Lower lobe of right lung (tissue), 2 donors: ENCODE results near the gene UBE2H. TPM values are rescaled to one million over a fixed set of nuclear protein-coding genes. Genes with fewer than 3 reads are reported as not detected.
"Not testable (repeated sequence)": the region's sequence is repeated elsewhere in the genome, so short reads cannot be mapped to it uniquely, and the experiment has no call there.

ENCODE experiments used
- ATAC-seq, 2 donors: fragments of 200-7000 bp; cut with Tn5 transposase; one replicate each; pipeline ENCODE4 v1.9.1; 2020 to 2022; ENCODE audit warnings: mild to moderate bottlenecking in 2 of 2, moderate library complexity in 2 of 2
- DNase-seq: peaks from one replicate; pipeline ENCODE4 v3.0.0-alpha.2; 2020
- H3K27ac ChIP-seq: fragments of 200-600 bp; one replicate; pipeline ENCODE4 v1.8.0; 2022
- H3K27me3 ChIP-seq: fragments of 200-600 bp; one replicate; pipeline ENCODE4 v1.8.0; 2022; ENCODE audit warnings: low read depth
- H3K36me3 ChIP-seq: fragments of 200-600 bp; one replicate; pipeline ENCODE4 v1.8.0; 2022; ENCODE audit warnings: mild to moderate bottlenecking
- H3K4me1 ChIP-seq: fragments of 200-600 bp; one replicate; pipeline ENCODE4 v1.8.0; 2022
- H3K4me3 ChIP-seq: fragments of 200-600 bp; one replicate; pipeline ENCODE4 v1.8.0; 2022; ENCODE audit warnings: mild to moderate bottlenecking
- H3K9me3 ChIP-seq: fragments of 200-600 bp; one replicate; pipeline ENCODE4 v1.8.0; 2022
- intact Hi-C: fragments of 100-400 bp; cut with DNase I; formaldehyde crosslinking; loops from one replicate; pipeline ENCODE4 v1.11.0; 2022
- total RNA-seq: library from RNA; stranded (reverse); fragmentation: NEBNext Ultra II Directional; extraction: Animal tissue kit (Norgen Biotek cat#: 25700); gene quantifications from one replicate; pipeline ENCODE4 v1.2.1, GENCODE V29; 2021
- TF ChIP-seq, protein P1 (sequence below): fragments of 200-600 bp; IDR thresholded peaks from one replicate; pipeline ENCODE4 v1.8.0; 2022; ENCODE audit warnings: antibody characterized with exemption, mild to moderate bottlenecking
- donor health status: DM: no; HTN: yes; CAD: no; lungs with severe emphysema.

UBE2H gene
- total RNA-seq, 1 donor from 2014 or later: 76.7 TPM

DNA sequence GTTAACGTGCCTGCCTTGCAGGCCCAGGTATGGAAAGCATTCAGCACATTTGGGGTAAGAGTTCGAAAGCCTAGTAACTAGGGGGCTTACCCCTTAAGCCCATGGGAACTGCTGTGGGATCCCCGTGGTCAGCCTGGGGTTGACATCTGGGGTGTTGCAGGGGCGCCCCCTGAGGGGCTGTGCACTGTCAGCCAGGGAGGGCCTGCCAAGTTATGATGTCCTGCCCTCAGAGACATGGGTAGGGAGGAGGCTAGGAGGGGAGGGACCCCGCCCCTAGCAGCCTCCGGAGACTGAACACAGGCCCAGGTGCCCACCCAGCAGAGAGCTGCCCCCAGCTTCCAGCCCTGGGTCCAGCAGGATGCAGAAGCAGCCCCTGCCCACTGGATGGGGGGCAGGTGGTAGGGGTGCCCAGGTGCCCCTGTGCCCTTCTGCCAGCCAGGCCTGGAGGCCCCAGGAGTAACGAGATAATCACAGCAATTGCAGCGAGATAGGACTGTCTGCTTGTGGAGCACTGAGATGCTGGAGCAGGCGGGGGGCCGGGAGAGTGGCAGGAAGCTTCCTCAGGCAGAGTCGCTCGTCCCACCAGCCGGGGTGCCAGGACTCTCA, 153.3 kb downstream of the UBE2H start:
- no peaks in the 10 kb centered on the region for H3K4me1 ChIP-seq
- H3K36me3 ChIP-seq: no peaks in the 10 kb centered on the region
- H3K27me3 ChIP-seq: no peaks in the 10 kb centered on the region
- H3K27ac ChIP-seq: no peak overlapping the region
- ATAC-seq (no peak), DNase-seq (no peak)
- intact Hi-C loops: no loop called here
- no peak overlapping the region for H3K4me3 ChIP-seq
- TF ChIP-seq, protein P1, sequence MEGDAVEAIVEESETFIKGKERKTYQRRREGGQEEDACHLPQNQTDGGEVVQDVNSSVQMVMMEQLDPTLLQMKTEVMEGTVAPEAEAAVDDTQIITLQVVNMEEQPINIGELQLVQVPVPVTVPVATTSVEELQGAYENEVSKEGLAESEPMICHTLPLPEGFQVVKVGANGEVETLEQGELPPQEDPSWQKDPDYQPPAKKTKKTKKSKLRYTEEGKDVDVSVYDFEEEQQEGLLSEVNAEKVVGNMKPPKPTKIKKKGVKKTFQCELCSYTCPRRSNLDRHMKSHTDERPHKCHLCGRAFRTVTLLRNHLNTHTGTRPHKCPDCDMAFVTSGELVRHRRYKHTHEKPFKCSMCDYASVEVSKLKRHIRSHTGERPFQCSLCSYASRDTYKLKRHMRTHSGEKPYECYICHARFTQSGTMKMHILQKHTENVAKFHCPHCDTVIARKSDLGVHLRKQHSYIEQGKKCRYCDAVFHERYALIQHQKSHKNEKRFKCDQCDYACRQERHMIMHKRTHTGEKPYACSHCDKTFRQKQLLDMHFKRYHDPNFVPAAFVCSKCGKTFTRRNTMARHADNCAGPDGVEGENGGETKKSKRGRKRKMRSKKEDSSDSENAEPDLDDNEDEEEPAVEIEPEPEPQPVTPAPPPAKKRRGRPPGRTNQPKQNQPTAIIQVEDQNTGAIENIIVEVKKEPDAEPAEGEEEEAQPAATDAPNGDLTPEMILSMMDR: no peak
- no peaks in the 10 kb centered on the region for H3K9me3 ChIP-seq

DNA sequence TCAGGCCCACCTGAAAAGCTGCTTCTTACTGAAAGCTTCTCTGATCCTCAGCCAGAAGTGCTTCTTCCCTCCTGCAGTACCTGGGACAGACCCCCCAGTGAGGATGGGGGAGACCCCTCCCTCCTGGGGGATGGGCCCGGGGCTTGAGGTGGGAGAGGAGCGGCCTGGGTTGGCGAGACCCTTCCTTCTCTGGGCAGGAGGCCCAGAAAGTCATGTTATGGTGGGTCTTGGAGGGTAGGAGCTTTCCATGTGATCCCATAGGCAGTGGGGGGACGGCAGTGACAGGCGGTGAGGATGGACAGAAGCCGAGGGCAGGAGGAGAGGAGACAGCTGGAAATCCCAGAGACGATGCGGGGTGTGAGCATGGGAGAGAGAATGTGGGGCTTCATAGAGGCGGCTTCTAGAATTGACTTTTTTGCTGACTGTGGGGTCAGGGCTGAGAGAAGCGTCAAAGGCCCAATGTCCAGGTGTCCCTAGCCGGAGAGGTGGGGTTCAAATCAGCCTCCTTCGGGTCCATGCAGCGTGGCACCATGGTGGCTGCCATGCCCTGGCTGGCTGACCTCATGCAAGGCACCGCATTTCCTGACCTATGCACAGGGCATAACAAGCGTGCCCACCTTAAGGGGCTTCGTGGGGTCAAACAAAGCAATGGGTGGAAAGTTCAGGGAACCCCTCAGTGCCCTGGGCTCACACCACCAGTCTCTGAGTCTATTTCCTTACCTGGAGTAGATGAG, 154.0 kb downstream of the UBE2H start:
- TF ChIP-seq, protein P1: no peak
- Histone ChIP-seq H3K9me3 (no peaks in the 10 kb centered on the region), H3K36me3 (no peaks in the 10 kb centered on the region), H3K27me3 (no peaks in the 10 kb centered on the region), H3K4me3 (no peak overlapping the region), H3K27ac (no peak overlapping the region), H3K4me1 (no peaks in the 10 kb centered on the region)
- ATAC-seq (no peak), DNase-seq (no peak)
- intact Hi-C loops: no loop called here

DNA sequence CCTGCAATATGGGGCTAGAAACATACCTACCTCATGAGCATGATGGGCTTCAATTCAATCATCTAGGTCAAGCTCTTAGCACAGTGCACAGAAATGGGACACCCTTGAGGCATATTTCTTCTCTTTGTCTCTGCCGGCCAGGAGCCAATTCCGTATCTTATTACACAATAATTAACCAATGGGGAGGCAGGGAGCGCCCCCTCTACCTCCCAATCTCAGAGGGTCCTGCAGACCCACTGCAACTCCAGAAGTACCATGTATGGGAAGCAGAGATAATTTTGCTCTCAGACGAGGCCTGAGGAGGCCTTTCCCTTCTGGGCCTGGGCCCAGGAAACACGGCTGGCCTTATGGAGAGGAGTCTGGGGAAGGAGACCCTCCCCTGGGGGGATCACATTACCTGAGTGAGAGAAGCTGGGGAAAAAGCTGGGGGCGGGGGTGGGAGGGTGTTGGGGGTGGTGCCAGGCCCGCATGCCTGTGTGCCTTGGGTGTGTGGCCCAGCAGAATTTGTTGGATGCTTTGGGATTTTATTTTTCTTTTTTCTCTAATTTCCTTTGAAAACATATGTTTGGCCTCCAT, 155.5 kb downstream of the UBE2H start:
- TF ChIP-seq, protein P1: no peak
- Histone ChIP-seq H3K4me1 (no peaks in the 10 kb centered on the region), H3K27ac (no peak overlapping the region), H3K27me3 (no peaks in the 10 kb centered on the region), H3K9me3 (no peaks in the 10 kb centered on the region), H3K36me3 (no peaks in the 10 kb centered on the region), H3K4me3 (no peak overlapping the region)
- ATAC-seq (no peak), DNase-seq (no peak)
- intact Hi-C loops: no loop called here

DNA sequence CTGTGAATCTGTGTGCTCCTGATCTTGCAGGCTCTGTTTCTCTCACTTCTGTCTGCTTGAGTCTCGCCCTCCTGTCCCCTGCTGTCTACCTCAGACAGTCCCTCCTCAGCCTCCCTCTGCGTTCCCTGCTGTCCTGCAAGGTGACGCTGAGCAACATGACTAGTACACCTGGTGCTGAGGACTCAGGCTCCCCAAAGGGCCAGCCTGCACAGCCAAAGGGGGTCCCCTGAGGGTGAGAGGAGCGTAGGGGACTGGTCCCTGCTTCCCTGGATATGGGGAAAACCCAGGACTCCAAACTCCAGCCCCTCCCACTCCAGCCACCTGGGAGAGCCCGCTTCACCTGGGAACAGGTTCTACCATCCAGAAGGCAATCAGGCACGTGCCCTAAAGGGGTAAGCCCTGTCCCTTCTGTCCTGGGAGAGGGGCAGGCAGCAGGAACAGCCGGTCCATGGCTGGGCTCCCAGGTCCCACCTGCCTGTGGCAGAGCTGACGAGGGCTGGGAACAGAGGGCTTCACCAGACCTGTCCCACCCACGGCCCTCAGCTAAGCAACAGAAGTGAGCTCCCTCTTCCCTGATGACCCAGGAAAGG, 156.5 kb downstream of the UBE2H start:
- Histone ChIP-seq H3K27ac (no peak overlapping the region), H3K4me3 (no peak overlapping the region), H3K9me3 (no peaks in the 10 kb centered on the region), H3K36me3 (no peaks in the 10 kb centered on the region), H3K27me3 (no peaks in the 10 kb centered on the region), H3K4me1 (no peaks in the 10 kb centered on the region)
- DNase-seq: no peak
- ATAC-seq: no peak
- intact Hi-C loops: no loop called here
- TF ChIP-seq, protein P1: no peak

DNA sequence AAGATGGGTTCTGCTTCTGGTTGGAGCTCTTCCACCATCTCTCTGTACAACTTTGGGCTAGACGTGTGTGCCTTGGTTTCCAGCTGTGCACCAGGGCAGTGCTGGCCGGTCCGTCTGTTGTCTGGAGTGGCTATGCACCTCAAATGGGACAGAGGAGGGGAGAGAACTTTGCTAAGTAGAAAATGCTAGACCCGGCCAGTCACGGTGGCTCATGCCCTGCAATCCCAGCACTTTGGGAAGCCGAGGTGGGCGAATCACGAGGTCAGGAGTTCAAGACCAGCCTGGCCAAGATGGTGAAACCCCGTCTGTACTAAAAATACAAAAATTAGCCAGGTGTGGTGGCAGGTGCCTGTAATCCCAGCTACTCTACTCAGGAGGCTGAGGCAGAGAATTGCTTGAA, 158.3 kb downstream of the UBE2H start:
- not testable (repeated sequence) for H3K27ac ChIP-seq

More for the DNA sequence above, 158.3 kb downstream of the UBE2H start:
- H3K4me1 ChIP-seq, intact Hi-C loops, H3K27me3 ChIP-seq, DNase-seq, H3K4me3 ChIP-seq, H3K9me3 ChIP-seq, ATAC-seq, H3K36me3 ChIP-seq: not testable (repeated sequence)
